ENCODE data around the gene CCNL2.

- TF ChIP-seq CTCF (IDR thresholded peaks at IDR 0.05; ENCODE audit: low read depth, low read length) (no peak), EZH2phosphoT487 (IDR thresholded peaks at IDR 0.05; ENCODE audit: low read depth) (no peak)
These were observed 7.9 kb downstream of the CCNL2 start for GRCh38 chr1:1391225-1391624.
